Measurements from ENCODE around the gene MAPK11.

DNA sequence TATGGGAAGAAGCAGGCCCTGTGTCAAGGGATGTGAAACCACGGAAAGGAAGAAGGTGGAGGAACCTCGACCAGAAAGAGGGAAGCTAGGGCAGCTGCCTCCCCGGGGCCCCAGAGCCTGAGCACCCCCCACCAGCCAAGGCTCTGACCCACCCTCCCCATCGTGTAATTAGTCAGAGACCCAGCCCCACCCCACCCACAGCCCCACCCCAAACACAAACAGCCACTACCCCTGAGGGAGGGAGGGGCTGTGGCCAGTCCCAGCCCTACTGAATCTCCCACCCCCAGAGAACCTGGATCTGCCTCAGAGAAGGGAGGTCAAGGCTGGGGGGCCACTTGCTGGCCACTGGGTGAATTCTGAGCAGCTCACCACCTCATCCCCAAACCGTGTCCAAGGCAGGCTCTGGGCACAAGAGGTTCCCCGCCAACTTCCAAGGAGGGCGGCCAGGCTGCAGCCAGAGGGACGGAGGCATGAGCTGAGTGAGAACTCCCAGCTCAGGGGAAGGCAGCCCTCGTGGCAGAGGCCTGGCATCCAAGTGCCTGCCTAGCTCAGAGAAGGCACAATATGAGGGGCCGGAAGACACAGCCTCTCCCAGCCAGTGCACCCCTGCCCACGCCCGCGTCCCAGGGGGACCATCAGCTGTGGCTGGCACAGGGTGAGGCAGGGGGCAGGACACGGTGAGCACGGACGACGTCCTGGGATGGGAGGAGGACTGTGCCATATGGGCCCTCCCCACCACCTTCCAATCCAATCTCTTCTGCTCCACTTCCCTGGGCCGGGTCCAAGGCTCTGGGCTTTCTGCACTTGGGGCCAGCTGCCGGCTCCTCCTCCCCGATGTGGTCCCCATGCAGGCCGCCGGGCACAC lies 34.6 kb upstream of the MAPK11 start:
- TF ChIP-seq POLR2A (IDR thresholded peaks at IDR 0.05; ENCODE audit: low read depth, low read length) (no peak), SIX5 (IDR thresholded peaks at IDR 0.05; ENCODE audit: low read depth, low read length, severe bottlenecking) (no peak), POLR2AphosphoS5 (IDR thresholded peaks at IDR 0.05; ENCODE audit: low read length) (no peak)
- TF ChIP-seq, protein P1, sequence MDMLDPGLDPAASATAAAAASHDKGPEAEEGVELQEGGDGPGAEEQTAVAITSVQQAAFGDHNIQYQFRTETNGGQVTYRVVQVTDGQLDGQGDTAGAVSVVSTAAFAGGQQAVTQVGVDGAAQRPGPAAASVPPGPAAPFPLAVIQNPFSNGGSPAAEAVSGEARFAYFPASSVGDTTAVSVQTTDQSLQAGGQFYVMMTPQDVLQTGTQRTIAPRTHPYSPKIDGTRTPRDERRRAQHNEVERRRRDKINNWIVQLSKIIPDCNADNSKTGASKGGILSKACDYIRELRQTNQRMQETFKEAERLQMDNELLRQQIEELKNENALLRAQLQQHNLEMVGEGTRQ (IDR thresholded peaks at IDR 0.05; ENCODE audit: borderline replicate concordance, low read depth, low read length): no peak
- TF ChIP-seq, protein P2, sequence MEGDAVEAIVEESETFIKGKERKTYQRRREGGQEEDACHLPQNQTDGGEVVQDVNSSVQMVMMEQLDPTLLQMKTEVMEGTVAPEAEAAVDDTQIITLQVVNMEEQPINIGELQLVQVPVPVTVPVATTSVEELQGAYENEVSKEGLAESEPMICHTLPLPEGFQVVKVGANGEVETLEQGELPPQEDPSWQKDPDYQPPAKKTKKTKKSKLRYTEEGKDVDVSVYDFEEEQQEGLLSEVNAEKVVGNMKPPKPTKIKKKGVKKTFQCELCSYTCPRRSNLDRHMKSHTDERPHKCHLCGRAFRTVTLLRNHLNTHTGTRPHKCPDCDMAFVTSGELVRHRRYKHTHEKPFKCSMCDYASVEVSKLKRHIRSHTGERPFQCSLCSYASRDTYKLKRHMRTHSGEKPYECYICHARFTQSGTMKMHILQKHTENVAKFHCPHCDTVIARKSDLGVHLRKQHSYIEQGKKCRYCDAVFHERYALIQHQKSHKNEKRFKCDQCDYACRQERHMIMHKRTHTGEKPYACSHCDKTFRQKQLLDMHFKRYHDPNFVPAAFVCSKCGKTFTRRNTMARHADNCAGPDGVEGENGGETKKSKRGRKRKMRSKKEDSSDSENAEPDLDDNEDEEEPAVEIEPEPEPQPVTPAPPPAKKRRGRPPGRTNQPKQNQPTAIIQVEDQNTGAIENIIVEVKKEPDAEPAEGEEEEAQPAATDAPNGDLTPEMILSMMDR (IDR thresholded peaks at IDR 0.05 in 2 of 3, conservative IDR thresholded peaks at IDR 0.05 in 1 of 3; ENCODE audit: control insufficient read depth in 2 of 3, extremely low read depth in 1 of 3, insufficient read depth in 1 of 3, low read depth in 3 of 3, low read length in 3 of 3): no peak
- TF ChIP-seq, protein P3, sequence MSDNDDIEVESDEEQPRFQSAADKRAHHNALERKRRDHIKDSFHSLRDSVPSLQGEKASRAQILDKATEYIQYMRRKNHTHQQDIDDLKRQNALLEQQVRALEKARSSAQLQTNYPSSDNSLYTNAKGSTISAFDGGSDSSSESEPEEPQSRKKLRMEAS (IDR thresholded peaks at IDR 0.05; ENCODE audit: low read depth, low read length): no peak

Measured in GM12878 (cell line).